ENCODE measurements around the gene SMIM33. TPM values are rescaled to one million over a fixed set of nuclear protein-coding genes. Genes with fewer than 3 reads are reported as not detected.

SMIM33 gene
- total and polyA plus RNA-seq, 2 of the 13 experiments (the other 11 are each of a cell fraction or from before 2014, with no cell fraction given), result not detected

DNA sequence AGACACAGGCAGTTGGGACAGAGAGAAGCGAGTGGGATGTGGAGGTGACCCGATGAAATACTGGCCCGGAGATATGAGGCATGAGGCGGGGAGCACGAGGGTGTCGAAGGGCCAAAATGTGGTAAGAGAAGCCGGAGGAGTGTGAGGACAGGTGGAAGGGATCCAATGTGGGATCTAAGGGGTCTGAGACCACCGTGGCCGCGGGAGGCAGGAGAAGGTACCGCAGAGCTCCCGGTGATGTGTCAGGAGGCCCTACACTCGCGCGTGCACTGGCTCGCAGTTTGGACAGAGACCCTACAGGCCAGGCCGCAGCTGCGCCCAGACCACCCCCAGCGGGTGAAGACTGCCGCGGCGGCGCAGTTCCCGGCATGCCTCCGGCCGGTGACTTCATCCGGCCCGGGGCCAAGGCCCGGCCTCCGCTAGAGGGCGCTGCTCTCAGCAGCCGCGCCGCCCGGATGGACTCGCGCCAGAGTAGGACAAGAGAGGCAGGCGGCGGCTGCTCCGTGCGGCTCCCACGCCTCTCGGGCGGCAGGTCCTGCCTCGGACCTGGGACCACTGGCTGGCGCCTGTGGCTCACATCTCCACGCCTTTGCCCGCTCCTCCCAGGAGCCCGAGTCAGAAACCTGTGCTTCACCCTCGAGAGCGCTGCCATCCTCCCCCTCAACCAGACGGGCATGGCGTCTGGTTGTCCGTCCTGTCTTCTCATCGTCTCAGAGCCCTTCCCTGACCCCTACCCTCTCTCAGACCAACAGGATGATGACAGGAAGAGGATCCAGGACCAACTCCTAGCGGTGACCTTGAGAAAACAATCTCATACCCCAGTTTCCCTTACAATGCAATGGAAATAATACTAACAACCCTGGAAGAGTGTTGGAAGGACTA lies 47.1 kb downstream of the SMIM33 start (continued):
- TF ChIP-seq, protein P1, sequence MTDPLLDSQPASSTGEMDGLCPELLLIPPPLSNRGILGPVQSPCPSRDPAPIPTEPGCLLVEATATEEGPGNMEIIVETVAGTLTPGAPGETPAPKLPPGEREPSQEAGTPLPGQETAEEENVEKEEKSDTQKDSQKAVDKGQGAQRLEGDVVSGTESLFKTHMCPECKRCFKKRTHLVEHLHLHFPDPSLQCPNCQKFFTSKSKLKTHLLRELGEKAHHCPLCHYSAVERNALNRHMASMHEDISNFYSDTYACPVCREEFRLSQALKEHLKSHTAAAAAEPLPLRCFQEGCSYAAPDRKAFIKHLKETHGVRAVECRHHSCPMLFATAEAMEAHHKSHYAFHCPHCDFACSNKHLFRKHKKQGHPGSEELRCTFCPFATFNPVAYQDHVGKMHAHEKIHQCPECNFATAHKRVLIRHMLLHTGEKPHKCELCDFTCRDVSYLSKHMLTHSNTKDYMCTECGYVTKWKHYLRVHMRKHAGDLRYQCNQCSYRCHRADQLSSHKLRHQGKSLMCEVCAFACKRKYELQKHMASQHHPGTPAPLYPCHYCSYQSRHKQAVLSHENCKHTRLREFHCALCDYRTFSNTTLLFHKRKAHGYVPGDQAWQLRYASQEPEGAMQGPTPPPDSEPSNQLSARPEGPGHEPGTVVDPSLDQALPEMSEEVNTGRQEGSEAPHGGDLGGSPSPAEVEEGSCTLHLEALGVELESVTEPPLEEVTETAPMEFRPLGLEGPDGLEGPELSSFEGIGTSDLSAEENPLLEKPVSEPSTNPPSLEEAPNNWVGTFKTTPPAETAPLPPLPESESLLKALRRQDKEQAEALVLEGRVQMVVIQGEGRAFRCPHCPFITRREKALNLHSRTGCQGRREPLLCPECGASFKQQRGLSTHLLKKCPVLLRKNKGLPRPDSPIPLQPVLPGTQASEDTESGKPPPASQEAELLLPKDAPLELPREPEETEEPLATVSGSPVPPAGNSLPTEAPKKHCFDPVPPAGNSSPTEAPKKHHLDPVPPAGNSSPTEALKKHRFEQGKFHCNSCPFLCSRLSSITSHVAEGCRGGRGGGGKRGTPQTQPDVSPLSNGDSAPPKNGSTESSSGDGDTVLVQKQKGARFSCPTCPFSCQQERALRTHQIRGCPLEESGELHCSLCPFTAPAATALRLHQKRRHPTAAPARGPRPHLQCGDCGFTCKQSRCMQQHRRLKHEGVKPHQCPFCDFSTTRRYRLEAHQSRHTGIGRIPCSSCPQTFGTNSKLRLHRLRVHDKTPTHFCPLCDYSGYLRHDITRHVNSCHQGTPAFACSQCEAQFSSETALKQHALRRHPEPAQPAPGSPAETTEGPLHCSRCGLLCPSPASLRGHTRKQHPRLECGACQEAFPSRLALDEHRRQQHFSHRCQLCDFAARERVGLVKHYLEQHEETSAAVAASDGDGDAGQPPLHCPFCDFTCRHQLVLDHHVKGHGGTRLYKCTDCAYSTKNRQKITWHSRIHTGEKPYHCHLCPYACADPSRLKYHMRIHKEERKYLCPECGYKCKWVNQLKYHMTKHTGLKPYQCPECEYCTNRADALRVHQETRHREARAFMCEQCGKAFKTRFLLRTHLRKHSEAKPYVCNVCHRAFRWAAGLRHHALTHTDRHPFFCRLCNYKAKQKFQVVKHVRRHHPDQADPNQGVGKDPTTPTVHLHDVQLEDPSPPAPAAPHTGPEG (CRISPR knock-in tag; IDR thresholded peaks at IDR 0.05), result peak; percentile 95
- TF ChIP-seq ZNF230 (CRISPR knock-in tag; IDR thresholded peaks at IDR 0.05) (peak; percentile 68), KLF11 (CRISPR knock-in tag; IDR thresholded peaks at IDR 0.05) (peak; percentile 81; the same call in 1 of the 2 replicates), FOXK1 (CRISPR knock-in tag; IDR thresholded peaks at IDR 0.05; ENCODE audit: borderline replicate concordance, low read depth) (peak; percentile 52; the same call in 1 of the 2 replicates), RARG (CRISPR knock-in tag; IDR thresholded peaks at IDR 0.05; ENCODE audit: low read depth) (no peak), MTF1 (CRISPR knock-in tag; IDR thresholded peaks at IDR 0.05) (no peak), NR2C2 (CRISPR knock-in tag; IDR thresholded peaks at IDR 0.05; ENCODE audit: borderline replicate concordance) (peak; percentile 80), MTA3 (CRISPR knock-in tag; IDR thresholded peaks at IDR 0.05) (no peak)
- TF ChIP-seq, protein P2, sequence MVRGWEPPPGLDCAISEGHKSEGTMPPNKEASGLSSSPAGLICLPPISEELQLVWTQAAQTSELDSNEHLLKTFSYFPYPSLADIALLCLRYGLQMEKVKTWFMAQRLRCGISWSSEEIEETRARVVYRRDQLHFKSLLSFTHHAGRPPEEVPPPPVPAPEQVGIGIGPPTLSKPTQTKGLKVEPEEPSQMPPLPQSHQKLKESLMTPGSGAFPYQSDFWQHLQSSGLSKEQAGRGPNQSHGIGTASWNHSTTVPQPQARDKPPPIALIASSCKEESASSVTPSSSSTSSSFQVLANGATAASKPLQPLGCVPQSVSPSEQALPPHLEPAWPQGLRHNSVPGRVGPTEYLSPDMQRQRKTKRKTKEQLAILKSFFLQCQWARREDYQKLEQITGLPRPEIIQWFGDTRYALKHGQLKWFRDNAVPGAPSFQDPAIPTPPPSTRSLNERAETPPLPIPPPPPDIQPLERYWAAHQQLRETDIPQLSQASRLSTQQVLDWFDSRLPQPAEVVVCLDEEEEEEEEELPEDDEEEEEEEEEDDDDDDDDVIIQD (CRISPR knock-in tag; IDR thresholded peaks at IDR 0.05; ENCODE audit: low read depth), result peak; percentile 56
- TF ChIP-seq, protein P3, sequence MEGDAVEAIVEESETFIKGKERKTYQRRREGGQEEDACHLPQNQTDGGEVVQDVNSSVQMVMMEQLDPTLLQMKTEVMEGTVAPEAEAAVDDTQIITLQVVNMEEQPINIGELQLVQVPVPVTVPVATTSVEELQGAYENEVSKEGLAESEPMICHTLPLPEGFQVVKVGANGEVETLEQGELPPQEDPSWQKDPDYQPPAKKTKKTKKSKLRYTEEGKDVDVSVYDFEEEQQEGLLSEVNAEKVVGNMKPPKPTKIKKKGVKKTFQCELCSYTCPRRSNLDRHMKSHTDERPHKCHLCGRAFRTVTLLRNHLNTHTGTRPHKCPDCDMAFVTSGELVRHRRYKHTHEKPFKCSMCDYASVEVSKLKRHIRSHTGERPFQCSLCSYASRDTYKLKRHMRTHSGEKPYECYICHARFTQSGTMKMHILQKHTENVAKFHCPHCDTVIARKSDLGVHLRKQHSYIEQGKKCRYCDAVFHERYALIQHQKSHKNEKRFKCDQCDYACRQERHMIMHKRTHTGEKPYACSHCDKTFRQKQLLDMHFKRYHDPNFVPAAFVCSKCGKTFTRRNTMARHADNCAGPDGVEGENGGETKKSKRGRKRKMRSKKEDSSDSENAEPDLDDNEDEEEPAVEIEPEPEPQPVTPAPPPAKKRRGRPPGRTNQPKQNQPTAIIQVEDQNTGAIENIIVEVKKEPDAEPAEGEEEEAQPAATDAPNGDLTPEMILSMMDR (CRISPR knock-in tag; IDR thresholded peaks at IDR 0.05), result peak; percentile 96
- TF ChIP-seq, protein P4, sequence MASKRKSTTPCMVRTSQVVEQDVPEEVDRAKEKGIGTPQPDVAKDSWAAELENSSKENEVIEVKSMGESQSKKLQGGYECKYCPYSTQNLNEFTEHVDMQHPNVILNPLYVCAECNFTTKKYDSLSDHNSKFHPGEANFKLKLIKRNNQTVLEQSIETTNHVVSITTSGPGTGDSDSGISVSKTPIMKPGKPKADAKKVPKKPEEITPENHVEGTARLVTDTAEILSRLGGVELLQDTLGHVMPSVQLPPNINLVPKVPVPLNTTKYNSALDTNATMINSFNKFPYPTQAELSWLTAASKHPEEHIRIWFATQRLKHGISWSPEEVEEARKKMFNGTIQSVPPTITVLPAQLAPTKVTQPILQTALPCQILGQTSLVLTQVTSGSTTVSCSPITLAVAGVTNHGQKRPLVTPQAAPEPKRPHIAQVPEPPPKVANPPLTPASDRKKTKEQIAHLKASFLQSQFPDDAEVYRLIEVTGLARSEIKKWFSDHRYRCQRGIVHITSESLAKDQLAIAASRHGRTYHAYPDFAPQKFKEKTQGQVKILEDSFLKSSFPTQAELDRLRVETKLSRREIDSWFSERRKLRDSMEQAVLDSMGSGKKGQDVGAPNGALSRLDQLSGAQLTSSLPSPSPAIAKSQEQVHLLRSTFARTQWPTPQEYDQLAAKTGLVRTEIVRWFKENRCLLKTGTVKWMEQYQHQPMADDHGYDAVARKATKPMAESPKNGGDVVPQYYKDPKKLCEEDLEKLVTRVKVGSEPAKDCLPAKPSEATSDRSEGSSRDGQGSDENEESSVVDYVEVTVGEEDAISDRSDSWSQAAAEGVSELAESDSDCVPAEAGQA (IDR thresholded peaks at IDR 0.05; ENCODE audit: low read depth), result no peak
- TF ChIP-seq, protein P4 (CRISPR knock-in tag; IDR thresholded peaks at IDR 0.05; ENCODE audit: borderline replicate concordance), result no peak; the same call in 1 of the 2 replicates

Measured in HepG2 (cell line).